Fibroblast of lung (primary cell): Measurements from ENCODE around the gene ZNF84. TPM values are rescaled to one million over a fixed set of nuclear protein-coding genes. Genes with fewer than 3 reads are reported as not detected.

Experiments
- DNase-seq, 2 donors: peaks; one replicate each; pipeline versions ENCODE4 v3.0.0 to v3.0.0-alpha.2; 2010; ENCODE audit warnings: low read depth in 2 of 2
- H2AFZ ChIP-seq: 2 replicates; pipeline ENCODE4 v1.5.1; 2012; ENCODE audit warnings: low read length, control low read depth, inconsistent platforms
- H3K27ac ChIP-seq: 2 replicates; pipeline ENCODE4 v1.5.1; 2011; ENCODE audit warnings: low read length, control low read depth; ENCODE audit not compliant: insufficient read depth
- H3K27me3 ChIP-seq: 2 replicates; pipeline ENCODE4 v1.5.1; 2011; ENCODE audit warnings: mild to moderate bottlenecking, low read length; ENCODE audit not compliant: control insufficient read depth, insufficient read depth
- H3K36me3 ChIP-seq: 2 replicates; pipeline ENCODE4 v1.5.1; 2011; ENCODE audit warnings: low read length; ENCODE audit not compliant: control insufficient read depth, insufficient read depth
- H3K4me1 ChIP-seq: 2 replicates; pipeline ENCODE4 v1.5.1; 2011; ENCODE audit warnings: low read length; ENCODE audit not compliant: control insufficient read depth, insufficient read depth; ENCODE audit errors: extremely low read depth
- H3K4me2 ChIP-seq: 2 replicates; pipeline ENCODE4 v1.5.1; 2011; ENCODE audit warnings: low read length, control low read depth; ENCODE audit not compliant: insufficient read depth; ENCODE audit errors: extremely low read depth
- H3K4me3 ChIP-seq, 4 experiments: fragments of 200-600 bp in 1 of 4; sonication (generic) in 1 of 4; replicated peaks in 1 of 4; 2 replicates each; pipeline ENCODE4 v1.5.1; 2011 to 2016; ENCODE audit warnings: low read length in 4 of 4, low read depth in 3 of 4, mild to moderate bottlenecking in 3 of 4, control low read depth in 2 of 4, inconsistent platforms in 1 of 4, mixed read lengths in 1 of 4; ENCODE audit not compliant: insufficient read depth in 1 of 4; ENCODE audit errors: control extremely low read depth in 1 of 4
- H3K79me2 ChIP-seq: 2 replicates; pipeline ENCODE4 v1.5.1; 2012; ENCODE audit warnings: mild to moderate bottlenecking, low read length, inconsistent platforms; ENCODE audit not compliant: control insufficient read depth, insufficient read depth
- H3K9ac ChIP-seq: 2 replicates; pipeline ENCODE4 v1.5.1; 2011; ENCODE audit warnings: mild to moderate bottlenecking, low read length, control low read depth; ENCODE audit not compliant: insufficient read depth
- H3K9me3 ChIP-seq: 2 replicates; pipeline ENCODE4 v1.5.1; 2012; ENCODE audit warnings: low read depth, low read length; ENCODE audit not compliant: control insufficient read depth, insufficient read depth
- H4K20me1 ChIP-seq: 2 replicates; pipeline ENCODE4 v1.5.1; 2011; ENCODE audit warnings: low read length; ENCODE audit not compliant: control insufficient read depth, insufficient read depth; ENCODE audit errors: extremely low read depth
- CTCF ChIP-seq, 2 donors: IDR thresholded peaks in 1 of 2; conservative IDR thresholded peaks in 1 of 2; 1 replicate in 1 of 2; 2 replicates in 1 of 2; pipeline ENCODE4 v1.5.1; 2011 to 2012; ENCODE audit warnings: low read length in 2 of 2, control low read depth in 1 of 2, inconsistent platforms in 1 of 2, low read depth in 1 of 2, mild to moderate bottlenecking in 1 of 2
- EZH2 ChIP-seq: IDR thresholded peaks from 2 replicates; pipeline ENCODE4 v1.5.1; 2012; ENCODE audit warnings: low read length, control low read depth, mild to moderate bottlenecking; ENCODE audit errors: missing control alignments
- polyA plus RNA-seq, 2 donors: library from polyadenylated mRNA; depleted of rRNA in 1 of 2; stranded (reverse) in 1 of 2; unstranded in 1 of 2; fragments of >200 nt; gene quantifications; 2 replicates each; pipeline ENCODE4 v1.2.1, GENCODE V29; 2011 to 2012; ENCODE audit warnings: missing spikeins in 1 of 2
- total RNA-seq: library from RNA; depleted of rRNA; stranded (reverse); fragments of >200 nt; gene quantifications from 2 replicates; pipeline ENCODE4 v1.2.1, GENCODE V29; 2014

ZNF84 gene
- total and polyA plus RNA-seq, 2 donors (not counting 1 experiment from before 2014, with no cell fraction given) = 17.9 to 25.4 TPM

DNA sequence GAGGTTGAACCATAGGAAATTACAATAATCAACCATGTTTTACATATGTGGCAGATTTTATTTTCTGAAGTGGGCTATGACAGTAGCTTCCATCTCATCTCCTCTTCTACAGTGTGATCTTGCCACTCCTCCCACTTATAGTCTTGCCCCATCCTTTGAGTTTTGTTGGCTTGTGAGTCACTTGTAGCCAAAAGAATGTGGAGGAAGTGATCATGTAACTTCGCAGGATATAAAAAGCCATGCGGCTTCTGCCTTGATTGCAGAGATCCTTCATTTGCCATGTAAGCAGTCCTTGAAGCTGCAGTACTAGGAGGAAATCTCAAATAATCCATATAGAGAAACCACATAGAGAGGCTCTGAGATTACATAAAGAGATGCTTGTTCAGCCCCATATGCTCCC is 13.7 kb upstream of the ZNF84 start:
- Histone ChIP-seq H3K79me2 (no peaks in the 10 kb centered on the region), H3K9me3 (no peaks in the 10 kb centered on the region), H3K4me2 (no peak overlapping the region), H3K4me3 (no peak overlapping the region), H3K27ac (no peak overlapping the region), H3K9ac (no peak overlapping the region), H4K20me1 (no peaks in the 10 kb centered on the region), H3K27me3 (no peaks in the 10 kb centered on the region), H2AFZ (no peak overlapping the region), H3K4me1 (no peaks in the 10 kb centered on the region), H3K36me3 (no peaks in the 10 kb centered on the region)
- peak in 1 of 2 donors; percentile 5 for DNase-seq
- no peak for TF ChIP-seq EZH2
- no peak for TF ChIP-seq CTCF (conservative IDR thresholded peaks at IDR 0.05 in 1 of 2, IDR thresholded peaks at IDR 0.05 in 1 of 2; ENCODE audit: low read depth in 1 of 2, low read length in 2 of 2)

DNA sequence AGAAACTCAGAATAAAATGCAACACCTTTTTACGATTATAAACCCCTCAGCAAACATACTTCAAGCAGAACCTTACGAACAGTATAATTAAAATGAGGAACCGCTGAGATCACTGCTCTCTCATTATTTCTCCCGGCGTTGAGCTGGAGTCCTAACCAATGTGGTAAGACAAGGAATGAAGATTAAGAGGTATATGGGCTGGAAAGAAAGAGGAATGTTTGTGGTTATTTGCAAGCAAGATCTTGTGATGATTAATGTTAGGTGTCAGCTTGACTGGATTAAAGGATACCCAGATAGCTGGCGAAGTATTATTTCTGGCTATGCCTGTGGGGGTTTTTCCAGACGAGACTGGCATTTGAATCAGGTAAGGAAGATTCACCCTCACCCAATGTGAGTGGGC is 10.3 kb upstream of the ZNF84 start:
- Histone ChIP-seq H3K4me1 (no peaks in the 10 kb centered on the region), H4K20me1 (no peaks in the 10 kb centered on the region), H3K9me3 (no peaks in the 10 kb centered on the region), H3K27ac (no peak overlapping the region), H3K79me2 (no peaks in the 10 kb centered on the region), H3K4me2 (no peak overlapping the region), H3K4me3 (no peak overlapping the region), H3K27me3 (no peaks in the 10 kb centered on the region), H3K36me3 (no peaks in the 10 kb centered on the region), H2AFZ (no peak overlapping the region), H3K9ac (no peak overlapping the region)
- peak in 1 of 2 donors; percentile 79 for DNase-seq
- no peak for TF ChIP-seq CTCF (conservative IDR thresholded peaks at IDR 0.05 in 1 of 2, IDR thresholded peaks at IDR 0.05 in 1 of 2; ENCODE audit: low read depth in 1 of 2, low read length in 2 of 2)
- no peak for TF ChIP-seq EZH2

DNA sequence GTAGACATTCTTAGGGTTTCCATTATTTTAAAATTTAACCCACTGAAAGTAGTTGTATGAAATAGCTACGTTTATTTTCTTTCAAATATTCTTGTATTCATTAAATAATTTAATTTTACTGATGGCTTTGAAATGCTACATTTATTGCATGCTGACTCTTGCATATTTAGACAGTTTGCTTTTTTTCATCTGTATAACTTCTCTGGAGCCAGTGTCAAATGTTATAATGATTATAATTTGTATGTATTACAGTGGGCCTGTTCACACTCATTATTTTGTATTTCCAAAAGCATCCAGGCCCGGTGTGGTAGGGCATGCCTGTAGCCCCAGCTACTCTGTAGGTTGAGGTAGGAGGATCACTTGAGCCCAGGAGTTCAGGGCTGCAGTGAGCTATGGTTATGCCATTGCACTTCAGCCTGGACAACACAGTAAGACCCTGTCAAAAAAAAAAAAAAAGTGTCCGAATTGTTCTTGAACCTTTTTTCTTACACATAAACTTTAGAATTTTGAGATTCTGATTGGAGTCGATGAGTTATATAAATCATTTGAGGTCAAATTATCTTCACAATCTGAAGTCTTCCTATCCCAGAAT is 905 bp downstream of the ZNF84 start:
- no peaks in the 10 kb centered on the region for H3K27me3 ChIP-seq
- DNase-seq = no peak
- H3K9me3 ChIP-seq = peaks cover 4% of the 10 kb centered on the region
- H2AFZ ChIP-seq = no peak overlapping the region
- no peaks in the 10 kb centered on the region for H4K20me1 ChIP-seq
- no peaks in the 10 kb centered on the region for H3K4me1 ChIP-seq
- peak overlapping the region; percentile 71 to 90 (median 82) for H3K4me3 ChIP-seq
- peak overlapping the region; percentile 79 for H3K4me2 ChIP-seq
- peaks cover 27% of the 10 kb centered on the region for H3K79me2 ChIP-seq
- H3K27ac ChIP-seq = peak overlapping the region; percentile 87
- no peaks in the 10 kb centered on the region for H3K36me3 ChIP-seq
- no peak overlapping the region for H3K9ac ChIP-seq
- no peak for TF ChIP-seq CTCF (conservative IDR thresholded peaks at IDR 0.05 in 1 of 2, IDR thresholded peaks at IDR 0.05 in 1 of 2; ENCODE audit: low read depth in 1 of 2, low read length in 2 of 2)
- TF ChIP-seq EZH2 = no peak
